ENCODE measurements around the gene SLC2A14. TPM values are rescaled to one million over a fixed set of nuclear protein-coding genes. Genes with fewer than 3 reads are reported as not detected.
"Not testable (repeated sequence)": the region's sequence is repeated elsewhere in the genome, so short reads cannot be mapped to it uniquely, and the experiment has no call there.

Gene SLC2A14
- total RNA-seq, 1 donor from 2014 or later = not detected

DNA sequence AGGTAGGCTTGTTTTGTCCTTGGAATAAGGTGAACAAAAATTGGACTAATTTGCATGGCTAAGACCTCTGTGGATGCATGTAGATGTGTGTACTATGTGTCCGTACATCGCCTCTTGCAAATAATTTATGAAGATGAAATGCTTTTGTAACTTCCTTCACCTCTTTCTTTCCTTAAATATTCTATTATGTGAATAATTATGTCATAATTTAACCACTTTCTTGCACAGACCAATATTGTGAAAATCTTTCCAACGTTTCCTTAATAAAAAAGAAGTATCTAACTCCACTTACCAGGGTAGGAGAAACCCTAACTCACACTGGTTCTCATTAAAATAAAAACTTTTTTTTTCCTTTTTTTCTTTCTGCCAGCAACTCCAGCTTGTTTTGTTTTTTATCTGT, 79.5 kb downstream of the SLC2A14 start:
- intact Hi-C loops (cut with DNase I) = no loop called here
- ATAC-seq (ENCODE audit: poor library complexity) (no peak), DNase-seq (no peak)

GRCh38 chr12:7788884-7789528, 83.7 kb downstream of the SLC2A14 start, which contains the start of gene NANOG:
TSS of gene NANOG (plus strand) at chr12:7789402. CDS start at chr12:7789615, 213 bp downstream.
- intact Hi-C loops (cut with DNase I); ATAC-seq (ENCODE audit: poor library complexity); DNase-seq: not testable (repeated sequence)

DNA sequence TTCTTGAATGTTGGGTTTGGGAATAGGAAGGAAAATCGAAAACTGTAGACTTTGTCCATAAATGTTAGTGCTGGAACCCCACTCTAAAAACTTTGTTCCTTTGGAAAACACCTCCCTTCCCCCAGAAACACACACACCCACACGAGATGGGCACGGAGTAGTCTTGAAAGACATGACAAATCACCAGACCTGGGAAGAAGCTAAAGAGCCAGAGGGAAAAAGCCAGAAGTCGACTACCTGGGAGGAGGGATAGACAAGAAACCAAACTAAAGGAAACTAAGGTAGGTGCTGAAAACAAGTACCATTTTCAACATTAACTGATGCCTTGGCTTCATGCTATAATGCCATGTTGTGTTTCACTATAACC, 84.4 kb downstream of the SLC2A14 start:
- DNase-seq (no peak), ATAC-seq (ENCODE audit: poor library complexity) (no peak)
- intact Hi-C loops (cut with DNase I) = no loop called here

- intact Hi-C loops (cut with DNase I) = no loop called here
- DNase-seq (no peak), ATAC-seq (ENCODE audit: poor library complexity) (no peak)
These were observed 85.0 kb downstream of the SLC2A14 start for GRCh38 chr12:7787574-7788293.

GRCh38 chr12:7784701-7785100, 88.0 kb downstream of the SLC2A14 start:
- intact Hi-C loops (cut with DNase I) = no loop called here
- DNase-seq (no peak), ATAC-seq (ENCODE audit: poor library complexity) (no peak)

GRCh38 chr12:7783433-7783832, 89.3 kb downstream of the SLC2A14 start:
- intact Hi-C loops (cut with DNase I); ATAC-seq (ENCODE audit: poor library complexity); DNase-seq: not testable (repeated sequence)

DNA sequence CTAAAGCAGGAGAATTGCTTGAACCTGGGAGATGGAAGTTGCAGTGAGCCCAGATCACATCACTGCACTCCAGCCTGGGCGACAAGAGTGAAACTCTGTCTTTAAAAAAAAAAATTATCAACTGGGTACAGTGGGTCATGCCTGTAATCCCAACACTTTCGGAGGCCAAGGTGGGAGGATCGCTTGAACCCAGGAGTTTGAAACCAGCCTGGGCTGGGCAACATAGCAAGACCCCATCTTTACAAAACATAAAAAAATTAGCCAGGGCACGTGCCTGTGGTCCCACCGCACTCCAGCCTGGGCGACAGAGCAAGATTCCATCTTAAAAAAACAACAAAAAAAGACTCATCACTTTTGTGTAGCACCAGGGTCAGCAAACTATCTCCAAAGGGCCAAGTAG, 90.7 kb downstream of the SLC2A14 start:
- DNase-seq (no peak), ATAC-seq (ENCODE audit: poor library complexity) (no peak)
- intact Hi-C loops (cut with DNase I) = no loop called here

GRCh38 chr12:7781274-7781673, 91.4 kb downstream of the SLC2A14 start:
- DNase-seq = no peak

DNA sequence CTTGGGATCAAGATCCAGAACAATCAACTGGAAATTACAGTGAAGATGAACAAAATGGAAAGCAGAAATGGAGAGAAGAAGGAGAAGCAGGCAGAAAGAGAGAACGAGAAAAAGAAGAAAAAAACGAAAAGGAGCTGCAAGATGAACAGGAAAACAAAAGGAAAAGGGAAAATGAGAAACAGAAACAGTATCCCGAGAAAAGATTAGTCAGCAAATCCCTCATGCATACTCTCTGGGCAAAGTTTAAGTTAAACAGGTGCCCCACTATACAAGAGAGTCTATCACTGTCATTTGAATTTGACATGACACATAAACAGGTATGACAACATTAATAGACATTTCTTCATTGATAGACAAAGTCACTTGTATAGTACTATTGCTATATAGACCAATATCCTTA, 102.7 kb downstream of the SLC2A14 start:
- intact Hi-C loops (cut with DNase I) = no loop called here
- ATAC-seq (ENCODE audit: poor library complexity) (no peak), DNase-seq (no peak)

More at GRCh38 chr12:7781274-7781673, 91.4 kb downstream of the SLC2A14 start:
- no peak for ATAC-seq (ENCODE audit: poor library complexity)
- intact Hi-C loops (cut with DNase I) = no loop called here

Other genes with a start within 250 kb of the SLC2A14 start
- not detected for gene APOBEC1, start 207.0 kb downstream of the SLC2A14 start, total RNA-seq
- gene GDF3, start 177.1 kb downstream of the SLC2A14 start, total RNA-seq = not detected
- gene DPPA3, start 161.5 kb downstream of the SLC2A14 start, total RNA-seq = not detected
- not detected for gene CLEC4C, start 125.5 kb downstream of the SLC2A14 start, total RNA-seq
- not detected for gene NANOGNB, start 107.7 kb downstream of the SLC2A14 start, total RNA-seq
- not detected for gene NANOG, start 83.5 kb downstream of the SLC2A14 start, total RNA-seq
- 8.8 TPM for gene SLC2A3, start 63.3 kb upstream of the SLC2A14 start, total RNA-seq
- gene FOXJ2, start 159.8 kb upstream of the SLC2A14 start, total RNA-seq = 22.4 TPM
- gene C3AR1, start 193.4 kb upstream of the SLC2A14 start, total RNA-seq = 7.3 TPM
- 16.8 TPM for gene NECAP1, start 209.4 kb upstream of the SLC2A14 start, total RNA-seq

Data from Right ventricle myocardium superior (tissue), 1 donor.